Left lung (tissue), 10 donors: Measurements from ENCODE around the gene MAMLD1. TPM values are rescaled to one million over a fixed set of nuclear protein-coding genes. Genes with fewer than 3 reads are reported as not detected.

Source experiments
- ATAC-seq: fragments of 200-7000 bp; cut with Tn5 transposase; one replicate; pipeline ENCODE4 v1.9.1; 2020; ENCODE audit warnings: moderate library complexity
- DNase-seq, 4 donors: peaks; one replicate each; pipeline ENCODE4 v3.0.0-alpha.2; 2013 to 2020
- H3K27ac ChIP-seq, 2 donors: fragments of 200-600 bp; sonication (generic) in 1 of 2; one replicate each; pipeline versions ENCODE4 v1.5.0 to v1.8.0; 2020 to 2021
- H3K27me3 ChIP-seq, 2 donors: fragments of 200-600 bp; sonication (generic) in 1 of 2; one replicate each; pipeline versions ENCODE4 v1.5.0 to v1.8.0; 2020 to 2021
- H3K36me3 ChIP-seq, 2 donors: fragments of 200-600 bp; sonication (generic) in 1 of 2; one replicate each; pipeline versions ENCODE4 v1.5.0 to v1.8.0; 2020 to 2021
- H3K4me1 ChIP-seq, 2 donors: fragments of 200-600 bp; one replicate each; pipeline ENCODE4 v1.8.0; 2021
- H3K4me3 ChIP-seq, 2 donors: fragments of 200-600 bp; sonication (generic) in 1 of 2; one replicate each; pipeline versions ENCODE4 v1.5.0 to v1.8.0; 2020 to 2021; ENCODE audit warnings: mild to moderate bottlenecking in 1 of 2
- H3K9me3 ChIP-seq, 2 donors: fragments of 200-600 bp; sonication (generic) in 1 of 2; one replicate each; pipeline versions ENCODE4 v1.5.0 to v1.8.0; 2020 to 2021
- CTCF ChIP-seq, 2 donors: fragments of 200-600 bp; sonication (generic) in 1 of 2; IDR thresholded peaks; one replicate each; pipeline versions ENCODE4 v1.5.0 to v1.8.0; 2021; ENCODE audit warnings: antibody characterized with exemption in 2 of 2
- intact Hi-C, 2 donors: fragments of 100-400 bp; cut with DNase I; formaldehyde crosslinking; loops; one replicate each; pipeline versions ENCODE4 v1.11.2 to v1.14.2; 2022
- polyA plus RNA-seq, 6 donors: library from polyadenylated mRNA; unstranded; fragments of 120-200 nt; gene quantifications; one replicate each; pipeline ENCODE4 v1.2.1, GENCODE V29; 2013; ENCODE audit not compliant: insufficient read length in 6 of 6
- total RNA-seq, 2 donors: library from RNA; stranded (reverse); fragmentation: NEBNext Ultra II Directional; extraction: Animal tissue kit (Norgen Biotek cat#: 25700); gene quantifications; one replicate each; pipeline ENCODE4 v1.2.1, GENCODE V29; 2021
- donor health status: DM: no; HTN: yes; CAD: no.
- donor health status: DM: no; HTN: no; CAD: no.

MAMLD1 gene
- total and polyA plus RNA-seq, 8 donors: 3.6 to 18.4 (median 14.6) TPM

GRCh38 chrX:150537851-150538250, 174.7 kb downstream of the MAMLD1 start:
- no peaks in the 10 kb centered on the region for H3K36me3 ChIP-seq
- H3K4me3 ChIP-seq: no peak overlapping the region
- ATAC-seq (no peak), DNase-seq (no peak)
- no peaks in the 10 kb centered on the region for H3K4me1 ChIP-seq
- H3K27me3 ChIP-seq: no peaks in the 10 kb centered on the region
- intact Hi-C loops: no loop called here
- no peak for TF ChIP-seq CTCF (IDR thresholded peaks at IDR 0.05)
- H3K9me3 ChIP-seq: no peaks in the 10 kb centered on the region
- no peak overlapping the region for H3K27ac ChIP-seq

GRCh38 chrX:150540965-150541364, 177.8 kb downstream of the MAMLD1 start:
- no peak for TF ChIP-seq CTCF (IDR thresholded peaks at IDR 0.05)
- DNase-seq: no peak

GRCh38 chrX:150542846-150543229, 179.7 kb downstream of the MAMLD1 start:
- TF ChIP-seq CTCF (IDR thresholded peaks at IDR 0.05): no peak
- Histone ChIP-seq H3K27me3 (no peaks in the 10 kb centered on the region), H3K4me1 (peaks cover 0 to 9% of the 10 kb centered on the region in 2 donors), H3K36me3 (no peaks in the 10 kb centered on the region), H3K27ac (no peak overlapping the region), H3K4me3 (no peak overlapping the region), H3K9me3 (no peaks in the 10 kb centered on the region)
- intact Hi-C loops: no loop called here
- ATAC-seq (no peak), DNase-seq (no peak)

More at GRCh38 chrX:150540965-150541364, 177.8 kb downstream of the MAMLD1 start:
- H3K4me1 ChIP-seq: no peaks in the 10 kb centered on the region
- no peaks in the 10 kb centered on the region for H3K9me3 ChIP-seq
- no peak overlapping the region for H3K4me3 ChIP-seq
- intact Hi-C loops: no loop called here
- ATAC-seq: no peak
- no peaks in the 10 kb centered on the region for H3K27me3 ChIP-seq
- no peaks in the 10 kb centered on the region for H3K36me3 ChIP-seq
- H3K27ac ChIP-seq: no peak overlapping the region

GRCh38 chrX:150543230-150544155, 180.4 kb downstream of the MAMLD1 start:
- no peak for DNase-seq
- H3K27me3 ChIP-seq: no peaks in the 10 kb centered on the region
- TF ChIP-seq CTCF (IDR thresholded peaks at IDR 0.05): no peak
- ATAC-seq: no peak
- H3K36me3 ChIP-seq: no peaks in the 10 kb centered on the region
- intact Hi-C loops: no loop called here
- no peak overlapping the region for H3K4me3 ChIP-seq
- no peaks in the 10 kb centered on the region for H3K9me3 ChIP-seq
- H3K27ac ChIP-seq: no peak overlapping the region
- peaks cover 0 to 9% of the 10 kb centered on the region in 2 donors for H3K4me1 ChIP-seq

GRCh38 chrX:150544222-150544787, 181.2 kb downstream of the MAMLD1 start:
- DNase-seq: no peak
- TF ChIP-seq CTCF (IDR thresholded peaks at IDR 0.05): no peak
- H3K36me3 ChIP-seq: no peaks in the 10 kb centered on the region
- no peak overlapping the region for H3K27ac ChIP-seq
- H3K4me1 ChIP-seq: peaks cover 0 to 9% of the 10 kb centered on the region in 2 donors
- ATAC-seq: no peak
- H3K9me3 ChIP-seq: no peaks in the 10 kb centered on the region
- H3K4me3 ChIP-seq: no peak overlapping the region
- intact Hi-C loops: no loop called here
- no peaks in the 10 kb centered on the region for H3K27me3 ChIP-seq
